H1 (cell line): ENCODE data around the gene DCDC1. TPM values are rescaled to one million over a fixed set of nuclear protein-coding genes. Genes with fewer than 3 reads are reported as not detected.

Source experiments
- CTCF ChIA-PET: fragments of 300-600 bp; sonication (Branson Sonifier 250); formaldehyde crosslinking; loops from one replicate; lab custom pipeline; 2021; ENCODE audit not compliant: partially characterized antibody; lab: Charles Lee
- POLR2A ChIA-PET: fragments of 300-600 bp; sonication (Branson Sonifier 250); formaldehyde crosslinking; loops from one replicate; lab custom pipeline; 2021; ENCODE audit warnings: inconsistent platforms; ENCODE audit not compliant: partially characterized antibody; lab: Charles Lee
- DNase-seq, 2 experiments: peaks; one replicate each; pipeline versions ENCODE4 v3.0.0 to v3.0.0-alpha.2; 2010 to 2022; ENCODE audit warnings: low spot score in 2 of 2, low read depth in 1 of 2, mixed read lengths in 1 of 2
- FAIRE-seq: peaks from 2 replicates; lab custom pipeline; 2011; peaks lifted over from hg19 to GRCh38; lab: Jason Lieb, UNC
- H2AFZ ChIP-seq: 2 replicates; pipeline ENCODE4 v1.8.1; 2012; ENCODE audit warnings: low read length, inconsistent platforms
- H2AK5ac ChIP-seq: 2 replicates; pipeline ENCODE4 v1.6.1; 2013; ENCODE audit warnings: low read depth, low read length
- H2BK120ac ChIP-seq: replicated peaks from 2 replicates; pipeline ENCODE3; 2013; ENCODE audit warnings: low read depth, low read length, inconsistent platforms
- H2BK12ac ChIP-seq: 2 replicates; pipeline ENCODE4 v1.6.1; 2013; ENCODE audit warnings: low read depth, low read length
- H2BK15ac ChIP-seq: 2 replicates; pipeline ENCODE4 v1.6.1; 2013; ENCODE audit warnings: low read length
- H2BK20ac ChIP-seq: 2 replicates; pipeline ENCODE4 v1.6.1; 2013; ENCODE audit warnings: low read length
- H2BK5ac ChIP-seq: 2 replicates; pipeline ENCODE4 v1.6.1; 2013; ENCODE audit warnings: low read depth, low read length
- H3K14ac ChIP-seq: 2 replicates; pipeline ENCODE4 v1.6.1; 2013; ENCODE audit warnings: inconsistent platforms; ENCODE audit not compliant: insufficient read length
- H3K18ac ChIP-seq: 2 replicates; pipeline ENCODE4 v1.6.1; 2013; ENCODE audit warnings: low read length; ENCODE audit errors: extremely low read depth
- H3K23ac ChIP-seq: 2 replicates; pipeline ENCODE4 v1.6.1; 2013; ENCODE audit warnings: inconsistent platforms; ENCODE audit not compliant: insufficient read length
- H3K23me2 ChIP-seq: 2 replicates; pipeline ENCODE4 v1.6.1; 2013; ENCODE audit warnings: low read depth, low read length
- H3K27ac ChIP-seq: 2 replicates; pipeline ENCODE4 v1.6.1; 2011; ENCODE audit warnings: low read depth, low read length, inconsistent platforms
- H3K27me3 ChIP-seq, 4 experiments: replicated peaks in 1 of 4; 1 replicate in 1 of 4; 2 replicates in 3 of 4; pipeline versions ENCODE4 v1.6.1 to v1.8.1; 2011 to 2013; ENCODE audit warnings: low read length in 3 of 4, mild to moderate bottlenecking in 3 of 4, inconsistent platforms in 2 of 4, mixed read lengths in 2 of 4, moderate library complexity in 1 of 4; ENCODE audit not compliant: control insufficient read depth in 3 of 4, insufficient read depth in 3 of 4; ENCODE audit errors: extremely low read depth in 1 of 4
- H3K36me3 ChIP-seq, 4 experiments: 2 replicates each; pipeline versions ENCODE4 v1.6.1 to v1.8.1; 2011 to 2013; ENCODE audit warnings: mild to moderate bottlenecking in 4 of 4, low read length in 3 of 4, moderate library complexity in 2 of 4, control low read depth in 1 of 4, inconsistent platforms in 1 of 4; ENCODE audit not compliant: insufficient read depth in 4 of 4, control insufficient read depth in 2 of 4
- H3K4ac ChIP-seq: replicated peaks from 2 replicates; pipeline ENCODE3; 2013; ENCODE audit warnings: low read length, low read depth, mixed read lengths, inconsistent platforms; ENCODE audit not compliant: insufficient read length
- H3K4me1 ChIP-seq, 4 experiments: replicated peaks in 1 of 4; 1 replicate in 1 of 4; 2 replicates in 3 of 4; pipeline versions ENCODE4 v1.6.1 to v1.8.1; 2011 to 2013; ENCODE audit warnings: low read length in 3 of 4, inconsistent platforms in 2 of 4, mixed read lengths in 1 of 4; ENCODE audit not compliant: insufficient read depth in 4 of 4, control insufficient read depth in 3 of 4
- H3K4me2 ChIP-seq, 2 experiments: 2 replicates each; pipeline versions ENCODE4 v1.6.1 to v1.8.1; 2011 to 2013; ENCODE audit warnings: low read depth in 2 of 2, low read length in 2 of 2, control low read depth in 1 of 2, inconsistent platforms in 1 of 2, mild to moderate bottlenecking in 1 of 2; ENCODE audit not compliant: insufficient read depth in 1 of 2
- H3K4me3 ChIP-seq, 4 experiments: fragments of 200-600, 300-600 bp in 1 of 4; sonication (generic), shearing (Covaris generic), sonication (Bioruptor Twin) in 1 of 4; 2 replicates each; pipeline versions ENCODE4 v1.5.1 to v1.8.1; 2011 to 2016; ENCODE audit warnings: low read length in 4 of 4, low read depth in 3 of 4, control low read depth in 2 of 4, inconsistent platforms in 2 of 4, mild to moderate bottlenecking in 2 of 4, mixed read lengths in 1 of 4, moderate library complexity in 1 of 4; ENCODE audit not compliant: insufficient read depth in 2 of 4; ENCODE audit errors: extremely low read depth in 1 of 4
- H3K56ac ChIP-seq: replicated peaks from 2 replicates; pipeline ENCODE3; 2013; ENCODE audit warnings: low read depth, mild to moderate bottlenecking, mixed read lengths, low read length, inconsistent platforms; ENCODE audit not compliant: insufficient read length
- H3K79me1 ChIP-seq: 2 replicates; pipeline ENCODE4 v1.6.1; 2013; ENCODE audit warnings: low read depth, low read length, control low read depth
- H3K79me2 ChIP-seq, 2 experiments: 2 replicates each; pipeline versions ENCODE4 v1.6.1 to v1.8.1; 2012 to 2013; ENCODE audit warnings: low read length in 2 of 2, mild to moderate bottlenecking in 2 of 2, inconsistent platforms in 1 of 2; ENCODE audit not compliant: insufficient read depth in 2 of 2, control insufficient read depth in 1 of 2
- H3K9ac ChIP-seq, 4 experiments: replicated peaks in 1 of 4; 1 replicate in 1 of 4; 2 replicates in 3 of 4; pipeline versions ENCODE4 v1.6.1 to v1.8.1; 2011 to 2013; ENCODE audit warnings: low read depth in 3 of 4, low read length in 3 of 4, control low read depth in 2 of 4, mild to moderate bottlenecking in 2 of 4, moderate library complexity in 2 of 4, inconsistent platforms in 1 of 4; ENCODE audit errors: extremely low read depth in 1 of 4
- H3K9me3 ChIP-seq, 2 experiments: 2 replicates each; pipeline versions ENCODE4 v1.6.1 to v1.8.1; 2012 to 2013; ENCODE audit warnings: mild to moderate bottlenecking in 2 of 2, moderate library complexity in 2 of 2, control low read depth in 1 of 2, inconsistent platforms in 1 of 2, low read depth in 1 of 2, low read length in 1 of 2, mixed read lengths in 1 of 2; ENCODE audit not compliant: insufficient read depth in 2 of 2
- H4K20me1 ChIP-seq, 2 experiments: replicated peaks in 1 of 2; 2 replicates each; pipeline versions ENCODE3 to v1.8.1; 2011 to 2013; ENCODE audit warnings: inconsistent platforms in 2 of 2, low read length in 2 of 2, mild to moderate bottlenecking in 1 of 2; ENCODE audit not compliant: insufficient read depth in 2 of 2, control insufficient read depth in 1 of 2
- H4K5ac ChIP-seq: 2 replicates; pipeline ENCODE4 v1.6.1; 2013; ENCODE audit warnings: low read length, low read depth, mixed read lengths, inconsistent platforms; ENCODE audit not compliant: insufficient read length
- H4K8ac ChIP-seq: 2 replicates; pipeline ENCODE4 v1.8.0; 2013; ENCODE audit warnings: mild to moderate bottlenecking, moderate library complexity, low read length, inconsistent platforms; ENCODE audit not compliant: insufficient read depth; ENCODE audit errors: extremely low read depth
- H4K91ac ChIP-seq: replicated peaks from 2 replicates; pipeline ENCODE3; 2013; ENCODE audit warnings: low read length, mixed read lengths, inconsistent platforms; ENCODE audit not compliant: insufficient read length
- BCL11A ChIP-seq, 2 experiments: IDR thresholded peaks; one replicate each; pipeline ENCODE4 v1.6.1; 2011; ENCODE audit warnings: low read depth in 2 of 2, low read length in 2 of 2, mild to moderate bottlenecking in 2 of 2
- CBX8 ChIP-seq: fragments of 300-800, 300-1000 bp; sonication (generic); IDR thresholded peaks from 2 replicates; pipeline ENCODE4 v1.7.1; 2016; ENCODE audit warnings: low read depth, low read length, borderline replicate concordance
- CREB1 ChIP-seq: IDR thresholded peaks from 2 replicates; pipeline ENCODE4 v1.6.1; 2012; ENCODE audit warnings: inconsistent platforms
- EP300 ChIP-seq, 2 experiments: IDR thresholded peaks; 1 replicate in 1 of 2; 2 replicates in 1 of 2; pipeline ENCODE4 v1.6.1; 2011 to 2012; ENCODE audit warnings: low read depth in 2 of 2, low read length in 2 of 2, mild to moderate bottlenecking in 2 of 2, borderline replicate concordance in 1 of 2, inconsistent platforms in 1 of 2, moderate library complexity in 1 of 2
- EZH2 ChIP-seq: fragments of 200-600 bp; sonication (generic); IDR thresholded peaks from 2 replicates; pipeline ENCODE4 v1.7.1; 2012; ENCODE audit warnings: low read depth, mild to moderate bottlenecking, moderate library complexity, low read length, inconsistent platforms; ENCODE audit not compliant: severe bottlenecking
- NANOG ChIP-seq: IDR thresholded peaks from 2 replicates; pipeline ENCODE4 v1.6.1; 2011; ENCODE audit warnings: low read length, low read depth, mild to moderate bottlenecking, inconsistent platforms; ENCODE audit not compliant: insufficient read depth, poor library complexity, severe bottlenecking
- SAP30 ChIP-seq: fragments of 300-600 bp; sonication (generic); IDR thresholded peaks from 2 replicates; pipeline ENCODE4 v1.7.1; 2012; ENCODE audit warnings: low read length, moderate library complexity, mild to moderate bottlenecking, inconsistent platforms; ENCODE audit not compliant: insufficient read depth, insufficient replicate concordance
- WGBS, 2 experiments: shearing (Covaris generic) in 1 of 2; methylation state at CpG; one replicate each; pipeline versions ENCODE4 v1.1.6 to v1.1.7; 2013 to 2015; ENCODE audit warnings: low lambda C conversion rate in 2 of 2, mixed read lengths in 2 of 2, inconsistent platforms in 1 of 2, low coverage in 1 of 2, missing lambda C conversion rate in 1 of 2; ENCODE audit not compliant: insufficient replicate concordance in 2 of 2, insufficient coverage in 1 of 2, insufficient read length in 1 of 2; ENCODE audit errors: extremely low coverage in 1 of 2, missing lambda C conversion rate in 1 of 2; 5-methylcytosine and 5-hydroxymethylcytosine counted together
- polyA plus RNA-seq, 7 experiments: library from polyadenylated mRNA; depleted of rRNA in 3 of 7; stranded (reverse) in 5 of 7; unstranded in 2 of 7; fragments of >200 nt in 5 of 7; fragments of 200-250 nt in 2 of 7; gene quantifications; 1 replicate in 5 of 7; 2 replicates in 1 of 7; 4 replicates in 1 of 7; pipeline versions ENCODE4 v1.2.1 to v1.2.3, GENCODE V29; 2011 to 2013; ENCODE audit warnings: missing spikeins in 2 of 7, mixed read lengths in 2 of 7
- total RNA-seq: library from RNA; stranded (reverse); fragmentation: NEBNext Ultra II Directional; extraction: Animal tissue kit (Norgen Biotek cat#: 25700); gene quantifications from 2 replicates; pipeline ENCODE4 v1.2.1, GENCODE V29; 2021

The DCDC1 gene
- total and polyA plus RNA-seq, 2 of the 8 experiments (the other 6 are each of a cell fraction or from before 2014, with no cell fraction given), result 0.15 to 0.56 TPM

DNA sequence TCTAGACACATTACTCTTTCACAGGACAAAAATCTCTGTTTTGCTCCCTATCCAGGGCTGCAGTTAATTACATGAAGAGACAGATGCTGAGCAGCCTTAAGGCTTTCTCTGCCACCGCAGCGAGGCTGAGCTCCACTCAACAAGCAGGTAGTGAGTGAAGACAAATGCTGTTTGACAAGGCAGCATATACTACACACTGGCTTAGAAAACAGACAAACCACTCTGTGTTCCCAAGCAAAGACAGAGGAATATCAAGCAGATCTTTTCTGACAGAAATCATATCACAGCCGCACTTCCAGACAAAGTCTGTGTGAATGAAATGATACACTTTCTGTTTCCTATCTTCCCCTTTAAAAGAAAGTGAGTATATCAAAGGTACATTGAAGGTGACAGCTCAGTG lies 368.1 kb downstream of the DCDC1 start:
- Histone ChIP-seq H4K91ac (no peak overlapping the region), H2BK12ac (no peak overlapping the region), H3K4me2 (no peak overlapping the region), H3K4ac (no peak overlapping the region), H4K5ac (no peak overlapping the region), H2AK5ac (no peak overlapping the region), H4K8ac (no peak overlapping the region), H3K9ac (no peak overlapping the region), H3K23ac (no peak overlapping the region), H3K14ac (no peak overlapping the region), H2AFZ (no peak overlapping the region), H3K56ac (no peak overlapping the region), H3K4me3 (no peak overlapping the region), H3K79me2 (no peaks in the 10 kb centered on the region), H3K27me3 (no peaks in the 10 kb centered on the region), H3K79me1 (no peaks in the 10 kb centered on the region), H2BK120ac (no peak overlapping the region), H3K23me2 (no peaks in the 10 kb centered on the region), H2BK15ac (no peak overlapping the region), H3K18ac (no peak overlapping the region), H3K27ac (no peak overlapping the region), H2BK5ac (no peak overlapping the region), H3K36me3 (no peaks in the 10 kb centered on the region), H3K4me1 (no peaks in the 10 kb centered on the region), H4K20me1 (no peaks in the 10 kb centered on the region), H2BK20ac (no peak overlapping the region), H3K9me3 (no peaks in the 10 kb centered on the region)
- FAIRE-seq, result no peak
- ChIA-PET POLR2A (no interaction called here), CTCF (interaction anchor here (1.4 kb wide), 1 partner anchor 44 kb away, joined by 3 read pairs; no protein-coding TSS in a partner anchor)
- DNase-seq, result no peak
- 85% methylated on average over 3 of the region's 3 CpGs; no CpG with 5 or more reads in 1 of the 2 experiments for whole genome bisulfite sequencing, 2 experiments
- no peak for TF ChIP-seq BCL11A (IDR thresholded peaks at IDR 0.05; ENCODE audit: low read depth in 2 of 2, low read length in 2 of 2)
- TF ChIP-seq EZH2, result no peak
- TF ChIP-seq SAP30, result no peak
- no peak for TF ChIP-seq EP300 (IDR thresholded peaks at IDR 0.05; ENCODE audit: borderline replicate concordance in 1 of 2, low read depth in 2 of 2, low read length in 2 of 2)
- TF ChIP-seq CBX8, result no peak
- no peak for TF ChIP-seq CREB1
- no peak for TF ChIP-seq NANOG
